Astrocyte (in vitro differentiated cells and primary cell): ENCODE data around the gene SMG7. TPM values are rescaled to one million over a fixed set of nuclear protein-coding genes. Genes with fewer than 3 reads are reported as not detected.

Experiments
- DNase-seq: peaks from one replicate; pipeline ENCODE4 v3.0.0-alpha.2; 2010; ENCODE audit warnings: low read depth
- FAIRE-seq: peaks from 2 replicates; lab custom pipeline; 2011; peaks lifted over from hg19 to GRCh38; lab: Jason Lieb, UNC
- H2AFZ ChIP-seq: 2 replicates; pipeline ENCODE4 v1.6.0; 2012; ENCODE audit warnings: low read depth, low read length, inconsistent platforms
- H3K27ac ChIP-seq: 2 replicates; pipeline ENCODE4 v1.5.1; 2011; ENCODE audit warnings: low read depth, low read length, inconsistent platforms
- H3K27me3 ChIP-seq: 2 replicates; pipeline ENCODE4 v1.6.0; 2011; ENCODE audit warnings: low read length, inconsistent platforms; ENCODE audit not compliant: insufficient read depth
- H3K36me3 ChIP-seq: 2 replicates; pipeline ENCODE4 v1.5.1; 2011; ENCODE audit warnings: low read length, inconsistent platforms; ENCODE audit not compliant: insufficient read depth
- H3K4me1 ChIP-seq: 2 replicates; pipeline ENCODE4 v1.5.1; 2011; ENCODE audit warnings: low read length, inconsistent platforms; ENCODE audit not compliant: insufficient read depth
- H3K4me2 ChIP-seq: 2 replicates; pipeline ENCODE4 v1.6.0; 2012; ENCODE audit warnings: low read length, inconsistent platforms
- H3K4me3 ChIP-seq: 2 replicates; pipeline ENCODE4 v1.5.1; 2011; ENCODE audit warnings: low read depth, mild to moderate bottlenecking, low read length, inconsistent platforms; ENCODE audit not compliant: insufficient read depth
- H3K79me2 ChIP-seq: 2 replicates; pipeline ENCODE4 v1.6.0; 2012; ENCODE audit warnings: mild to moderate bottlenecking, low read length, inconsistent platforms; ENCODE audit not compliant: insufficient read depth
- H3K9ac ChIP-seq: 2 replicates; pipeline ENCODE4 v1.6.0; 2012; ENCODE audit warnings: mild to moderate bottlenecking, low read length, inconsistent platforms
- H3K9me3 ChIP-seq: 2 replicates; pipeline ENCODE4 v1.5.1; 2012; ENCODE audit warnings: low read depth, mild to moderate bottlenecking, low read length, inconsistent platforms; ENCODE audit not compliant: insufficient read depth
- H4K20me1 ChIP-seq: 2 replicates; pipeline ENCODE4 v1.6.0; 2012; ENCODE audit warnings: low read length, inconsistent platforms; ENCODE audit not compliant: insufficient read depth
- H3K27ac Mint-ChIP-seq: one replicate; pipeline ENCODE4 v1.8.0; 2021; ENCODE audit warnings: mild to moderate bottlenecking, mixed read lengths; ENCODE audit not compliant: unreplicated experiment
- H3K27me3 Mint-ChIP-seq: one replicate; pipeline ENCODE4 v1.8.0; 2021; ENCODE audit warnings: low read depth, mixed read lengths; ENCODE audit not compliant: unreplicated experiment
- H3K36me3 Mint-ChIP-seq: one replicate; pipeline ENCODE4 v1.8.0; 2021; ENCODE audit warnings: low read depth, mixed read lengths; ENCODE audit not compliant: unreplicated experiment
- H3K4me1 Mint-ChIP-seq: one replicate; pipeline ENCODE4 v1.8.0; 2021; ENCODE audit warnings: low read depth, mixed read lengths; ENCODE audit not compliant: unreplicated experiment
- H3K4me3 Mint-ChIP-seq: one replicate; pipeline ENCODE4 v1.8.0; 2021; ENCODE audit warnings: mild to moderate bottlenecking, moderate library complexity, mixed read lengths; ENCODE audit not compliant: unreplicated experiment
- H3K9me3 Mint-ChIP-seq: one replicate; pipeline ENCODE4 v1.8.0; 2021; ENCODE audit warnings: mild to moderate bottlenecking, mixed read lengths; ENCODE audit not compliant: unreplicated experiment
- EZH2 ChIP-seq: IDR thresholded peaks from 2 replicates; pipeline ENCODE4 v1.6.1; 2012; ENCODE audit warnings: mild to moderate bottlenecking, low read length, inconsistent platforms; ENCODE audit not compliant: insufficient read depth
- total RNA-seq: library from RNA; stranded (reverse); gene quantifications from 2 replicates; pipeline ENCODE4 v1.2.1, GENCODE V29; 2021
- TF ChIP-seq, protein P1 (sequence below): IDR thresholded peaks from 2 replicates; pipeline ENCODE4 v1.5.1; 2011; ENCODE audit warnings: low read depth, mild to moderate bottlenecking, inconsistent platforms, low read length, moderate library complexity; ENCODE audit not compliant: insufficient read depth

Gene SMG7
- total RNA-seq, 1 donor from 2014 or later, result 59.8 TPM

DNA sequence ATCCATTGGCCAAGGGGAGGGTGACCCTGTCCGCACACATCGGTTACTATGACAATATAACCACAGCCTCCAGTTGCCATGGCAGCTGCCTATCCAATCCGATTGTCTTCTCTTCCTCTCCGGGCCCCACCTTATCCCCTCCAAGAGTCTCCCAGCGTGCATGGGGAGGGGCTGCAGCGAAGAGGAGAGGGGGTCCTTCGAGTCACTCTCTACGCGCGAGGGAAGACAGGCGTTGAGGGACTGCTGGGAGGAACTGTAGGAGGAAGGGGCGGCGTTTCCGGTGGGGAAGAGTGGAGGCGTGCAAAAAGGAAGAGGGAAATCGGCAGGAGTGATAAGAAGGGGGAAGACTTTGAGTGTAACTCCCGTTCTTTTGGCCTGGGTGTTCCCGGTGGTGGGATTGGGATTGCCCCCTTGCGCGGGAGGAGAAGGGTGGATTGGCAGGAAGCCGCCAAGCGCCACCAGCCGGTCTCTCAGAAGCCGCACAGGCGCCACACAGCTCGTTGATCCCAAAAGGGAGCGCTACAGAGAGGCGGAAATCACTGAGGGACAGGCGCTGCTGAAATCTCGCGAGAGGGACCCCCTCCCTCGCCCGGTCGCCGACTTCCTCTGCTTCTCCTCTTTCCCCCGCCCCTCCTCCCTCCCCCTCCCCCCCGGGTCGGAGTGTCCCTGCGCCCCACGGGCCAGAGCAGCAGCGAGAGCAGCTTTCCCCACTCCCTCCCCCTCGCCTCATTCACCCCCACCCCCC lies 384 bp upstream of the SMG7 start:
- Mint-ChIP-seq H3K27ac (peak overlapping the region; percentile 97), H3K9me3 (no peaks in the 10 kb centered on the region), H3K36me3 (no peaks in the 10 kb centered on the region), H3K4me3 (peak overlapping the region; percentile 95), H3K27me3 (no peaks in the 10 kb centered on the region), H3K4me1 (peaks cover 12% of the 10 kb centered on the region)
- peak overlapping the region; percentile 100 for H3K4me2 ChIP-seq
- FAIRE-seq (no peak), DNase-seq (peak; percentile 98)
- peaks cover 43% of the 10 kb centered on the region for H3K79me2 ChIP-seq
- H3K27me3 ChIP-seq, result no peaks in the 10 kb centered on the region
- peaks cover 10% of the 10 kb centered on the region for H3K4me1 ChIP-seq
- H3K9me3 ChIP-seq, result no peaks in the 10 kb centered on the region
- H3K36me3 ChIP-seq, result no peaks in the 10 kb centered on the region
- H2AFZ ChIP-seq, result peak overlapping the region; percentile 95
- H4K20me1 ChIP-seq, result peaks cover 36% of the 10 kb centered on the region
- TF ChIP-seq EZH2, result no peak
- TF ChIP-seq, protein P1, sequence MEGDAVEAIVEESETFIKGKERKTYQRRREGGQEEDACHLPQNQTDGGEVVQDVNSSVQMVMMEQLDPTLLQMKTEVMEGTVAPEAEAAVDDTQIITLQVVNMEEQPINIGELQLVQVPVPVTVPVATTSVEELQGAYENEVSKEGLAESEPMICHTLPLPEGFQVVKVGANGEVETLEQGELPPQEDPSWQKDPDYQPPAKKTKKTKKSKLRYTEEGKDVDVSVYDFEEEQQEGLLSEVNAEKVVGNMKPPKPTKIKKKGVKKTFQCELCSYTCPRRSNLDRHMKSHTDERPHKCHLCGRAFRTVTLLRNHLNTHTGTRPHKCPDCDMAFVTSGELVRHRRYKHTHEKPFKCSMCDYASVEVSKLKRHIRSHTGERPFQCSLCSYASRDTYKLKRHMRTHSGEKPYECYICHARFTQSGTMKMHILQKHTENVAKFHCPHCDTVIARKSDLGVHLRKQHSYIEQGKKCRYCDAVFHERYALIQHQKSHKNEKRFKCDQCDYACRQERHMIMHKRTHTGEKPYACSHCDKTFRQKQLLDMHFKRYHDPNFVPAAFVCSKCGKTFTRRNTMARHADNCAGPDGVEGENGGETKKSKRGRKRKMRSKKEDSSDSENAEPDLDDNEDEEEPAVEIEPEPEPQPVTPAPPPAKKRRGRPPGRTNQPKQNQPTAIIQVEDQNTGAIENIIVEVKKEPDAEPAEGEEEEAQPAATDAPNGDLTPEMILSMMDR, result no peak
- peak overlapping the region; percentile 91 for H3K4me3 ChIP-seq
- H3K9ac ChIP-seq, result peak overlapping the region; percentile 99
- H3K27ac ChIP-seq, result peak overlapping the region; percentile 100

DNA sequence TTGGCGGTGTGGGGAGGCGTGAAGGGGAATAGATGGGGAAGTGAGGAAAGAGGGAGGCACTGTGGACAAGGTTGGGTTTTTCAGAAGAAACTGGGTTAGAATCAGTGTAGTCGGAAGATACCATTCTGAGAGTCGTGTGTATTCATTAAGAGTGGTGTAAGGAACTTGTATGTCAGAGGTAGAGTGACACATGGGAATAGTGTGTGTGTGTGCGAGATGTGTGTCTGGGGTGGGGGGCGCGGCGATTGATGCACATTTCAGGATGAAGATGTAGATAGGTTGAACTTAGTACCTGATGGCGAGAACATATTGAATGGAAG lies 878 bp downstream of the SMG7 start:
- Histone ChIP-seq H3K27me3 (no peaks in the 10 kb centered on the region), H3K4me3 (peak overlapping the region; percentile 80), H2AFZ (peak overlapping the region; percentile 82), H3K79me2 (peaks cover 56% of the 10 kb centered on the region), H3K4me2 (peak overlapping the region; percentile 100), H3K27ac (peak overlapping the region; percentile 88), H3K9ac (peak overlapping the region; percentile 99), H3K9me3 (no peaks in the 10 kb centered on the region), H4K20me1 (peaks cover 49% of the 10 kb centered on the region), H3K4me1 (peaks cover 10% of the 10 kb centered on the region), H3K36me3 (no peaks in the 10 kb centered on the region)
- TF ChIP-seq, protein P1, result no peak
- TF ChIP-seq EZH2, result no peak
- Mint-ChIP-seq H3K4me1 (peaks cover 12% of the 10 kb centered on the region), H3K27me3 (no peaks in the 10 kb centered on the region), H3K36me3 (no peaks in the 10 kb centered on the region), H3K27ac (peak overlapping the region; percentile 75), H3K9me3 (no peaks in the 10 kb centered on the region), H3K4me3 (peak overlapping the region; percentile 95)
- FAIRE-seq (no peak), DNase-seq (peak; percentile 11)

DNA sequence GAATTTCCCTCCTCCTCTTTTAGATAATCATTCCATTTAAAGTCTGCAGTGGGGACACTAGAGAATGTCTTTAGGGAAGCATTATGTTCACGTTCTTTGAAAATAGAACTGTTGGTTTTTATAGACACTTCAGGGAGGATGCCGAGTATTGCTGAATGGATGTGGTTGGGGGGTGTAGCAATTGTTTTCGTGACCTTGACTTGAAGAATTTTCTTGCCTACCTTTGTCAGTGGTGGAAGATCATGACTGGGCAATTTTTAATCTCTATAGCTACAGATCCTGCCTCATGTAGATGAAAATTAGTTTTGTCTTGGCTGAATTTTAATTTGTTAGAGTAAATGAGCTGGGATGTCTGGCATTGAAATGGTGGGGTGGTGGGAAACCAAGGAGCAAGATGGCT lies 3.8 kb downstream of the SMG7 start:
- H3K4me1 Mint-ChIP-seq, result peaks cover 30% of the 10 kb centered on the region
- no peak overlapping the region for H3K4me2 ChIP-seq
- H3K27ac ChIP-seq, result no peak overlapping the region
- H2AFZ ChIP-seq, result no peak overlapping the region
- FAIRE-seq (no peak), DNase-seq (no peak)
- H3K4me3 ChIP-seq, result no peak overlapping the region
- TF ChIP-seq, protein P1, result no peak
- no peak for TF ChIP-seq EZH2
- no peak overlapping the region for H3K9ac ChIP-seq
- no peaks in the 10 kb centered on the region for H3K36me3 Mint-ChIP-seq
- H3K4me1 ChIP-seq, result peaks cover 12% of the 10 kb centered on the region
- no peak overlapping the region for H3K27ac Mint-ChIP-seq
- no peaks in the 10 kb centered on the region for H3K36me3 ChIP-seq
- H3K27me3 ChIP-seq, result no peaks in the 10 kb centered on the region
- no peaks in the 10 kb centered on the region for H3K9me3 ChIP-seq
- peaks cover 78% of the 10 kb centered on the region for H4K20me1 ChIP-seq
- peaks cover 85% of the 10 kb centered on the region for H3K79me2 ChIP-seq
- H3K4me3 Mint-ChIP-seq, result no peak overlapping the region
- H3K27me3 Mint-ChIP-seq, result no peaks in the 10 kb centered on the region
- H3K9me3 Mint-ChIP-seq, result no peaks in the 10 kb centered on the region
